MCF 10A (cell line): Measurements from ENCODE around the gene MYOF. TPM values are rescaled to one million over a fixed set of nuclear protein-coding genes. Genes with fewer than 3 reads are reported as not detected.

Experiments used
- Bru-seq: library from RNA; stranded (reverse); fragments of 400-500 nt; gene quantifications from one replicate; lab custom pipeline; 2021; lab: Mats Ljungman, UMichigan
- BruChase-seq, 2 experiments: library from RNA; stranded (reverse); fragments of 400-500 nt; gene quantifications; one replicate each; lab custom pipeline; 2021; lab: Mats Ljungman, UMichigan
- BruUV-seq: library from RNA; stranded (reverse); fragments of 400-500 nt; replicated peaks from 2 replicates; lab custom pipeline; 2021; lab: Mats Ljungman, UMichigan
- CTCF ChIA-PET: fragments of 300-600 bp; sonication (Branson Sonifier 250); formaldehyde crosslinking; extraction: SDS; loops from one replicate; lab custom pipeline; 2021; ENCODE audit warnings: antibody characterized with exemption, inconsistent platforms; lab: Yijun Ruan, JAX
- POLR2A ChIA-PET: fragments of 300-600, 350-650 bp; sonication (Branson Sonifier 250); formaldehyde crosslinking; extraction: SDS; loops from one replicate; lab custom pipeline; 2020; ENCODE audit warnings: antibody characterized with exemption, inconsistent platforms; lab: Yijun Ruan, JAX
- DNase-seq: peaks from one replicate; pipeline ENCODE4 v3.0.0-alpha.2; 2018; ENCODE audit not compliant: unreplicated experiment
- H3K27ac Mint-ChIP-seq: one replicate; pipeline ENCODE4 v1.8.0; 2022; ENCODE audit warnings: mild to moderate bottlenecking, low read depth, mixed read lengths; ENCODE audit not compliant: unreplicated experiment
- H3K27me3 Mint-ChIP-seq: one replicate; pipeline ENCODE4 v1.8.0; 2022; ENCODE audit warnings: mixed read lengths; ENCODE audit not compliant: insufficient read depth, unreplicated experiment
- H3K36me3 Mint-ChIP-seq: one replicate; pipeline ENCODE4 v1.8.0; 2022; ENCODE audit warnings: mild to moderate bottlenecking, moderate library complexity, mixed read lengths; ENCODE audit not compliant: insufficient read depth, unreplicated experiment
- H3K4me1 Mint-ChIP-seq: one replicate; pipeline ENCODE4 v1.8.0; 2022; ENCODE audit warnings: mixed read lengths; ENCODE audit not compliant: insufficient read depth, unreplicated experiment
- H3K4me3 Mint-ChIP-seq: one replicate; pipeline ENCODE4 v1.8.0; 2022; ENCODE audit warnings: mild to moderate bottlenecking, moderate library complexity, mixed read lengths; ENCODE audit not compliant: unreplicated experiment
- H3K9me3 Mint-ChIP-seq: one replicate; pipeline ENCODE4 v1.8.0; 2022; ENCODE audit warnings: mixed read lengths; ENCODE audit not compliant: unreplicated experiment
- intact Hi-C: fragments of 100-400 bp; cut with micrococcal nuclease; formaldehyde crosslinking; loops from 2 replicates; pipeline ENCODE4 v1.14.1; 2022
- long read RNA-seq: library from polyadenylated mRNA; stranded (forward); transcript quantifications from one replicate; pipeline ENCODE4 v2.0.0, GENCODE V29; 2022
- total RNA-seq: library from RNA; stranded (reverse); gene quantifications from 2 replicates; pipeline ENCODE4 v1.2.3, GENCODE V29; 2022
- TF ChIP-seq, protein P1 (sequence below): fragments of 200-600 bp; IDR thresholded peaks from one replicate; pipeline ENCODE4 v1.8.0; 2022; ENCODE audit warnings: antibody characterized with exemption, mild to moderate bottlenecking; ENCODE audit not compliant: unreplicated experiment

Gene MYOF, protein sequence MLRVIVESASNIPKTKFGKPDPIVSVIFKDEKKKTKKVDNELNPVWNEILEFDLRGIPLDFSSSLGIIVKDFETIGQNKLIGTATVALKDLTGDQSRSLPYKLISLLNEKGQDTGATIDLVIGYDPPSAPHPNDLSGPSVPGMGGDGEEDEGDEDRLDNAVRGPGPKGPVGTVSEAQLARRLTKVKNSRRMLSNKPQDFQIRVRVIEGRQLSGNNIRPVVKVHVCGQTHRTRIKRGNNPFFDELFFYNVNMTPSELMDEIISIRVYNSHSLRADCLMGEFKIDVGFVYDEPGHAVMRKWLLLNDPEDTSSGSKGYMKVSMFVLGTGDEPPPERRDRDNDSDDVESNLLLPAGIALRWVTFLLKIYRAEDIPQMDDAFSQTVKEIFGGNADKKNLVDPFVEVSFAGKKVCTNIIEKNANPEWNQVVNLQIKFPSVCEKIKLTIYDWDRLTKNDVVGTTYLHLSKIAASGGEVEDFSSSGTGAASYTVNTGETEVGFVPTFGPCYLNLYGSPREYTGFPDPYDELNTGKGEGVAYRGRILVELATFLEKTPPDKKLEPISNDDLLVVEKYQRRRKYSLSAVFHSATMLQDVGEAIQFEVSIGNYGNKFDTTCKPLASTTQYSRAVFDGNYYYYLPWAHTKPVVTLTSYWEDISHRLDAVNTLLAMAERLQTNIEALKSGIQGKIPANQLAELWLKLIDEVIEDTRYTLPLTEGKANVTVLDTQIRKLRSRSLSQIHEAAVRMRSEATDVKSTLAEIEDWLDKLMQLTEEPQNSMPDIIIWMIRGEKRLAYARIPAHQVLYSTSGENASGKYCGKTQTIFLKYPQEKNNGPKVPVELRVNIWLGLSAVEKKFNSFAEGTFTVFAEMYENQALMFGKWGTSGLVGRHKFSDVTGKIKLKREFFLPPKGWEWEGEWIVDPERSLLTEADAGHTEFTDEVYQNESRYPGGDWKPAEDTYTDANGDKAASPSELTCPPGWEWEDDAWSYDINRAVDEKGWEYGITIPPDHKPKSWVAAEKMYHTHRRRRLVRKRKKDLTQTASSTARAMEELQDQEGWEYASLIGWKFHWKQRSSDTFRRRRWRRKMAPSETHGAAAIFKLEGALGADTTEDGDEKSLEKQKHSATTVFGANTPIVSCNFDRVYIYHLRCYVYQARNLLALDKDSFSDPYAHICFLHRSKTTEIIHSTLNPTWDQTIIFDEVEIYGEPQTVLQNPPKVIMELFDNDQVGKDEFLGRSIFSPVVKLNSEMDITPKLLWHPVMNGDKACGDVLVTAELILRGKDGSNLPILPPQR (N-terminal part only)
- total RNA-seq (167 and 181 TPM in 2 replicates), Bru-seq, nascent RNA (percentile 88 among the genes with signal in this experiment), BruChase-seq, experiment 1, labeled RNA remaining after a 6-hour chase (percentile 89 among the genes with signal in this experiment), BruChase-seq, experiment 2, labeled RNA remaining after a 2-hour chase (percentile 87 among the genes with signal in this experiment)
- long read RNA-seq, partial matches to known transcripts = 10 of 20 reads
- long read RNA-seq, other reads (novel, unspliced or antisense) = 10 of 20 reads

DNA sequence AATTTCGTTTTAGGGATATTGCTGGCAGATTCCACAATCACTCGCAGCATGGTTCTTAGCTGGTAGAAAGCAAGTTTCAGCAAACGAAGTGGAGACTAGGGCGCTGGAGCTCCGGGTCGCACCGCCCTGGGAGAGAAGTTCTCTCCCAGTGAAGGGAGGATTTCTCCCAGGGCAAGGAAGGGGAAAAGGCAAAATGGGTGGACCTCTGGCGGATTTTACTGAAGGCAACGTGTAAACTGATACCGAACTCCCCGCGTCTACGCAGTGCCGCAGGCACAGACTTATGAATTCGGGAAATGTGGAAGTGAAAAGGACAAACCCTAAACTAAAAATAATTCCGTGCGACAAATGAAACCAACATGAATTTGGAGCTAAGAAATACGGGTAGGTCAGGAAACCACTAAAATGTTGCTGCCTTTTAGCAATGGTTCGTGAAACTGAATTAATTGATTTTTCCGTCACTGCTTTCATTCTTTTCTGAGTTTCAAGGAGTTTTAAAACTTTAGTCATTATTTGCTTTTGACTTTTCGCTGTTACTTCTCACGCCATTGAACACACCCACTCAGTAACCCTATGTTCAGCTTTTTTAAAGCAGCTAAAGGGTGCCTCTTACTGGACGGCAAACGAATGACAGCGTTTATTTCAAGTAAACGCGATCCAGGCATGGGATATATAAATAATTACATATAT, at the start of gene MYOF:
Gene MYOF, minus strand, starts transcription at position 190 of the 690 bp plus-strand sequence. Its CDS starts 140 bp downstream, at position 50.
- TSS peak; percentile 57 for BruUV-seq
- POLR2A ChIA-PET = interaction anchor here (0.7 to 31.9 kb wide), 29 partner anchors 8 to 517 kb away, joined by 3 to 2342 read pairs (median 5); partner anchors contain the start of gene CEP55
- H3K4me3 Mint-ChIP-seq = peak within 1 kb of the TSS; percentile 95

DNA sequence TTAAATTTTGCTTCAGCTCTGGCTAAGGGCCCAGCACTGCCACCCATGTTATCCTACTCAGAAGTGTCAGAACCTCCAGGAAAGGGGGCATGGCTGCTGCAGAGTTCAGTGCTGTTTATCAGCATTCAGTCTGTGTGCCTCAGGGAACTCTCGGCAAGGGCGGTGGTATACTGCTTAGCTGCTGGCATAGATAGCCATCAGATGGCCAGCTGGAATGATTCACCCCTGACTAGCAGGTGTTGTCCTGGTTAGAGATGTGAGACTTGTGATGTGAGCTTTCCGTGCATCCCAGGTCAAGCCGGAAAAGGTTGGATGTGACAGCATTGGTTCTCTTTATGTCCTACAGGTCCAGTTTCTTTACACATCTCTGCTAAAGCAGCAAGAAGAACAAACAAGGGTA, 36.4 kb upstream of the MYOF start:
- DNase-seq = no peak
- TF ChIP-seq, protein P1, sequence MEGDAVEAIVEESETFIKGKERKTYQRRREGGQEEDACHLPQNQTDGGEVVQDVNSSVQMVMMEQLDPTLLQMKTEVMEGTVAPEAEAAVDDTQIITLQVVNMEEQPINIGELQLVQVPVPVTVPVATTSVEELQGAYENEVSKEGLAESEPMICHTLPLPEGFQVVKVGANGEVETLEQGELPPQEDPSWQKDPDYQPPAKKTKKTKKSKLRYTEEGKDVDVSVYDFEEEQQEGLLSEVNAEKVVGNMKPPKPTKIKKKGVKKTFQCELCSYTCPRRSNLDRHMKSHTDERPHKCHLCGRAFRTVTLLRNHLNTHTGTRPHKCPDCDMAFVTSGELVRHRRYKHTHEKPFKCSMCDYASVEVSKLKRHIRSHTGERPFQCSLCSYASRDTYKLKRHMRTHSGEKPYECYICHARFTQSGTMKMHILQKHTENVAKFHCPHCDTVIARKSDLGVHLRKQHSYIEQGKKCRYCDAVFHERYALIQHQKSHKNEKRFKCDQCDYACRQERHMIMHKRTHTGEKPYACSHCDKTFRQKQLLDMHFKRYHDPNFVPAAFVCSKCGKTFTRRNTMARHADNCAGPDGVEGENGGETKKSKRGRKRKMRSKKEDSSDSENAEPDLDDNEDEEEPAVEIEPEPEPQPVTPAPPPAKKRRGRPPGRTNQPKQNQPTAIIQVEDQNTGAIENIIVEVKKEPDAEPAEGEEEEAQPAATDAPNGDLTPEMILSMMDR = no peak
- ChIA-PET POLR2A (no interaction called here), CTCF (interaction anchor here (0.7 to 1.2 kb wide), 5 partner anchors 9 to 633 kb away, joined by 3 to 5 read pairs (median 4); partner anchors contain the start of gene MYOF)
- Mint-ChIP-seq H3K4me1 (peaks cover 7% of the 10 kb centered on the region), H3K9me3 (no peaks in the 10 kb centered on the region), H3K36me3 (peaks cover 19% of the 10 kb centered on the region), H3K4me3 (no peak overlapping the region), H3K27ac (no peak overlapping the region), H3K27me3 (no peaks in the 10 kb centered on the region)
- no TSS peak for BruUV-seq
- intact Hi-C loops = loop anchor here (10.0 kb wide), 1 partner anchor 514 kb away; no protein-coding TSS in a partner anchor

More for the DNA sequence above, at the start of gene MYOF:
- Mint-ChIP-seq H3K4me1 (peaks cover 21% of the 10 kb centered on the region), H3K9me3 (no peaks in the 10 kb centered on the region), H3K27ac (peak within 1 kb of the TSS; percentile 89), H3K27me3 (no peaks in the 10 kb centered on the region), H3K36me3 (peaks cover 13% of the 10 kb centered on the region)
- TF ChIP-seq, protein P1 = peak; percentile 45
- peak; percentile 89 for DNase-seq
- intact Hi-C loops = loop anchor here (1.0 to 2.0 kb wide), 3 partner anchors 45 to 106 kb away; no protein-coding TSS in a partner anchor
- CTCF ChIA-PET = interaction anchor here (0.6 to 16.8 kb wide), 33 partner anchors 9 to 349 kb away, joined by 3 to 498 read pairs (median 5); partner anchors contain the start of gene CEP55

DNA sequence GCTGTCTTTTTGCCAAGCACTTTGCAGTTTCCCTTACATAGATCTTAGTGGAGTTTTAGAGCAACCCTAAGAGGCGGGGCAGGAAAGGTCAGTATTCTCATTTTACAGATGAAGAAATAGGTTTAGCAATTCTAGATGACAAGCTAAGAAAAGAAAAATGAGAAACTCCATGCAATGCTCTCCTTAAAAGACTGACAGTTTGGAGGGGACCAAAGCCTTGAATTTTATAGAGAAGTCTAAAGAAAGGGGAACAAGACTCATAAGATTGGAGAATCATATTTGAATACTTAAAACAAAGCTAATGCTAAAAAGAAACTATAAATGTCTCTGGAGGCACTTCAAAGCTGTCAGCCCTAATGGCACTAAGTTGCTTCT, 33.9 kb upstream of the MYOF start:
- intact Hi-C loops = loop anchor here (10.0 kb wide), 1 partner anchor 511 kb away; no protein-coding TSS in a partner anchor
- peak overlapping the region; percentile 1 for H3K27ac Mint-ChIP-seq
- peaks cover 17% of the 10 kb centered on the region for H3K36me3 Mint-ChIP-seq
- TF ChIP-seq, protein P1 = no peak
- peaks cover 7% of the 10 kb centered on the region for H3K4me1 Mint-ChIP-seq
- no peak for DNase-seq
- H3K9me3 Mint-ChIP-seq = no peaks in the 10 kb centered on the region
- ChIA-PET CTCF (interaction anchor here (0.6 to 0.9 kb wide), 2 partner anchors 16 to 163 kb away, joined by 4 read pairs; no protein-coding TSS in a partner anchor), POLR2A (interaction anchor here (0.6 to 0.7 kb wide), 2 partner anchors 134 to 187 kb away, joined by 3 read pairs; no protein-coding TSS in a partner anchor)
- no peaks in the 10 kb centered on the region for H3K27me3 Mint-ChIP-seq
- H3K4me3 Mint-ChIP-seq = no peak overlapping the region
- no TSS peak for BruUV-seq
